Activated CD8-positive, alpha-beta T cell treated with anti-CD3 and anti-CD28 coated beads, Interleukin-2, amount 10 ng/mL, durations not matched to agents 7 days and 5 days (primary cell): Measurements from ENCODE around the gene FBXO48. TPM values are rescaled to one million over a fixed set of nuclear protein-coding genes. Genes with fewer than 3 reads are reported as not detected.
A peak's percentile ranks its signal among the peaks of the same experiment; 100 is the strongest.
"Not testable (repeated sequence)": the region's sequence is repeated elsewhere in the genome, so short reads cannot be mapped to it uniquely, and the experiment has no call there.

Source experiments
- ATAC-seq: fragments of 150-1000 bp; cut with Tn5 transposase; one replicate; pipeline ENCODE4 v1.10.0; 2021; ENCODE audit warnings: moderate library complexity
- CTCF ChIA-PET: fragments of 350-600 bp; sonication (Branson Sonifier 250); formaldehyde crosslinking; loops from one replicate; lab custom pipeline; 2021; ENCODE audit warnings: antibody characterized with exemption; lab: Charles Lee
- POLR2A ChIA-PET: fragments of 350-600 bp; sonication (Branson Sonifier 250); formaldehyde crosslinking; loops from one replicate; lab custom pipeline; 2021; ENCODE audit warnings: antibody characterized with exemption; lab: Charles Lee
- DNase-seq: peaks from one replicate; pipeline ENCODE4 v3.0.0-alpha.2; 2020
- H3K27ac Mint-ChIP-seq: one replicate; pipeline ENCODE4 v1.8.0; 2021; ENCODE audit warnings: mild to moderate bottlenecking, mixed read lengths
- H3K27me3 Mint-ChIP-seq: one replicate; pipeline ENCODE4 v1.8.0; 2021; ENCODE audit warnings: low read depth, mixed read lengths
- H3K36me3 Mint-ChIP-seq: one replicate; pipeline ENCODE4 v1.8.0; 2021; ENCODE audit warnings: low read depth, mixed read lengths
- H3K4me1 Mint-ChIP-seq: one replicate; pipeline ENCODE4 v1.8.0; 2021; ENCODE audit warnings: low read depth, mixed read lengths
- H3K4me3 Mint-ChIP-seq: one replicate; pipeline ENCODE4 v1.8.0; 2021; ENCODE audit warnings: mild to moderate bottlenecking, mixed read lengths
- H3K9me3 Mint-ChIP-seq: one replicate; pipeline ENCODE4 v1.8.0; 2022; ENCODE audit warnings: mixed read lengths; ENCODE audit not compliant: insufficient read depth
- total RNA-seq, 2 experiments: library from RNA; stranded (reverse); gene quantifications; one replicate each; pipeline ENCODE4 v1.2.3, GENCODE V29; 2021

The FBXO48 gene
- total RNA-seq, 2 experiments from 2014 or later: 2.4 to 2.6 TPM

GRCh38 chr2:68453761-68454360 is 13.2 kb downstream of the FBXO48 start:
- no peaks in the 10 kb centered on the region for H3K36me3 Mint-ChIP-seq
- POLR2A ChIA-PET: interaction anchor here (1.0 kb wide), 1 partner anchor 13 kb away, joined by 5 read pairs; the partner anchor contains the start of genes APLF and FBXO48
- CTCF ChIA-PET: interaction anchor here (1.0 to 2.4 kb wide), 6 partner anchors 10 to 471 kb away, joined by 3 to 21 read pairs (median 7); partner anchors contain the start of gene FBXO48
- peaks cover 5% of the 10 kb centered on the region for H3K4me1 Mint-ChIP-seq
- ATAC-seq: peak; percentile 45
- DNase-seq: no peak
- no peaks in the 10 kb centered on the region for H3K27me3 Mint-ChIP-seq
- no peak overlapping the region for H3K27ac Mint-ChIP-seq
- no peak overlapping the region for H3K4me3 Mint-ChIP-seq
- no peaks in the 10 kb centered on the region for H3K9me3 Mint-ChIP-seq

- no peaks in the 10 kb centered on the region for H3K27me3 Mint-ChIP-seq
- no peak for DNase-seq
- no peak for ATAC-seq
- H3K4me1 Mint-ChIP-seq: peaks cover 5% of the 10 kb centered on the region
- no peaks in the 10 kb centered on the region for H3K36me3 Mint-ChIP-seq
- ChIA-PET CTCF (interaction anchor here (1.0 to 2.4 kb wide), 6 partner anchors 9 to 473 kb away, joined by 3 to 21 read pairs (median 7); partner anchors contain the start of gene FBXO48), POLR2A (no interaction called here)
- H3K9me3 Mint-ChIP-seq: no peaks in the 10 kb centered on the region
- no peak overlapping the region for H3K4me3 Mint-ChIP-seq
- no peak overlapping the region for H3K27ac Mint-ChIP-seq
These were observed 14.8 kb downstream of the FBXO48 start for GRCh38 chr2:68452158-68452900.

- ChIA-PET CTCF (no interaction called here), POLR2A (no interaction called here)
- peak; percentile 55 for DNase-seq
- H3K36me3 Mint-ChIP-seq: no peaks in the 10 kb centered on the region
- H3K4me1 Mint-ChIP-seq: peaks cover 5% of the 10 kb centered on the region
- no peaks in the 10 kb centered on the region for H3K9me3 Mint-ChIP-seq
- no peak overlapping the region for H3K4me3 Mint-ChIP-seq
- peaks cover 2% of the 10 kb centered on the region for H3K27me3 Mint-ChIP-seq
- ATAC-seq: peak; percentile 63
- no peak overlapping the region for H3K27ac Mint-ChIP-seq
These were observed 18.1 kb downstream of the FBXO48 start for GRCh38 chr2:68448671-68449653.

DNA sequence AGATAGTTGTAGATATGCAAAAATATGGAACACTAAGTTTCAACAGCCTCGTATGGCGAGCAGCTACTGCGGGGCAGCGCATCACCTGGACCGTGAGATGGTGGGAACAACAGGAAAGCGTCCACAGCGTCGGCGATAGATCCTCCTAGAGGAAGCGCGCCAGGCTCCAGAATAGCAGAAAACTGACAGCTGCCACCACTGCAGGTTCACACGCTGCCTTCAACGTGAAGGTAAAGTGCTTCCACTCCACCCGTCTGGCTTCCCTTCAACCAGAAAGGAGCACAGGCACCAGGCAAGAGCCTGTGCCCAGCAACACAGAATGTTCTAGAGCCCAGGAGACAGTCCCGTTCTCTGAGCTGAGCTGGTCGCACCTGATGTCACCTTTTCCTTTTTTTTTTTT is 20.0 kb downstream of the FBXO48 start:
- no peaks in the 10 kb centered on the region for H3K36me3 Mint-ChIP-seq
- ChIA-PET POLR2A (no interaction called here), CTCF (no interaction called here)
- peaks cover 7% of the 10 kb centered on the region for H3K27me3 Mint-ChIP-seq
- ATAC-seq: no peak
- peaks cover under 1% of the 10 kb centered on the region for H3K4me1 Mint-ChIP-seq
- no peak overlapping the region for H3K27ac Mint-ChIP-seq
- no peaks in the 10 kb centered on the region for H3K9me3 Mint-ChIP-seq
- H3K4me3 Mint-ChIP-seq: no peak overlapping the region
- DNase-seq: no peak

DNA sequence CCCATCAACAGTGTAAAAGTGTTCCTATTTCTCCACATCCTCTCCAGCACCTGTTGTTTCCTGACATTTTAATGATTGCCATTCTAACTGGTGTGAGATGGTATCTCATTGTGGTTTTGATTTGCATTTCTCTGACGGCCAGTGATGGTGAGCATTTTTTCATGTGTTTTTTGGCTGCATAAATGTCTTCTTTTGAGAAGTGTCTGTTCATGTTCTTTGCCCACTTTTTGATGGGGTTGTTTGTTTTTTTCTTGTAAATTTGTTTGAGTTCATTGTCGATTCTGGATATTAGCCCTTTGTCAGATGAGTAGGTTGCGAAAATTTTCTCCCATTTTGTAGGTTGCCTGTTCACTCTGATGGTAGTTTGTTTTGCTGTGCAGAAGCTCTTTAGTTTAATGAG is 20.7 kb downstream of the FBXO48 start:
- H3K4me3 Mint-ChIP-seq, ATAC-seq, DNase-seq, H3K4me1 Mint-ChIP-seq, H3K36me3 Mint-ChIP-seq, H3K9me3 Mint-ChIP-seq, H3K27me3 Mint-ChIP-seq, CTCF ChIA-PET, H3K27ac Mint-ChIP-seq, POLR2A ChIA-PET: not testable (repeated sequence)

DNA sequence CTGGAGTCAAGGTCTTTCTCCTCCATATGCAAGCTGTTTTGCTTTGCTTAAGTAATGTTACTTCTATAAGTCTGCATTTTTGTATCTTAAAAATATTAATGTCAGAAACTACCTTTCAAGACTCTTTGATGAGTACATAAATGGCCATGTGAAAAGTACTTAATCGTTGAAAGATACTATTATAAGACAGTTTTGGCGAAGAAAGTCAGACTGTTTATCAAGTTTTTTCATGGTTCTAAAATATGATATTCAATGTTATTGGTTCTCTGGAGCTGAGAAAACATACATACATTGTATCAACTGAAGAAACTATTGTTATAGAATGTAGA is 25.1 kb downstream of the FBXO48 start:
- Mint-ChIP-seq H3K27me3 (peaks cover 10% of the 10 kb centered on the region), H3K4me3 (no peak overlapping the region), H3K36me3 (no peaks in the 10 kb centered on the region), H3K4me1 (peaks cover 10% of the 10 kb centered on the region), H3K27ac (no peak overlapping the region), H3K9me3 (no peaks in the 10 kb centered on the region)
- CTCF ChIA-PET: interaction anchor here (0.7 to 5.2 kb wide), 41 partner anchors 10 to 466 kb away, joined by 3 to 72 read pairs (median 6); partner anchors contain the start of genes APLF, FBXO48 and PLEK
- DNase-seq (no peak), ATAC-seq (no peak)
- POLR2A ChIA-PET: interaction anchor here (0.8 to 1.1 kb wide), 2 partner anchors 54 to 81 kb away, joined by 3 to 5 read pairs; no protein-coding TSS in a partner anchor

- ATAC-seq (peak; percentile 95), DNase-seq (peak; percentile 91)
- Mint-ChIP-seq H3K36me3 (no peaks in the 10 kb centered on the region), H3K27me3 (peaks cover 10% of the 10 kb centered on the region), H3K9me3 (no peaks in the 10 kb centered on the region), H3K4me1 (peaks cover 10% of the 10 kb centered on the region), H3K4me3 (no peak overlapping the region), H3K27ac (peak overlapping the region; percentile 18)
- CTCF ChIA-PET: interaction anchor here (0.7 to 5.2 kb wide), 49 partner anchors 9 to 466 kb away, joined by 3 to 72 read pairs (median 5); partner anchors contain the start of genes APLF, FBXO48 and PLEK
- POLR2A ChIA-PET: interaction anchor here (0.5 to 1.1 kb wide), 3 partner anchors 53 to 80 kb away, joined by 3 to 6 read pairs (median 5); no protein-coding TSS in a partner anchor
These were observed 25.7 kb downstream of the FBXO48 start for GRCh38 chr2:68441179-68441993.

DNA sequence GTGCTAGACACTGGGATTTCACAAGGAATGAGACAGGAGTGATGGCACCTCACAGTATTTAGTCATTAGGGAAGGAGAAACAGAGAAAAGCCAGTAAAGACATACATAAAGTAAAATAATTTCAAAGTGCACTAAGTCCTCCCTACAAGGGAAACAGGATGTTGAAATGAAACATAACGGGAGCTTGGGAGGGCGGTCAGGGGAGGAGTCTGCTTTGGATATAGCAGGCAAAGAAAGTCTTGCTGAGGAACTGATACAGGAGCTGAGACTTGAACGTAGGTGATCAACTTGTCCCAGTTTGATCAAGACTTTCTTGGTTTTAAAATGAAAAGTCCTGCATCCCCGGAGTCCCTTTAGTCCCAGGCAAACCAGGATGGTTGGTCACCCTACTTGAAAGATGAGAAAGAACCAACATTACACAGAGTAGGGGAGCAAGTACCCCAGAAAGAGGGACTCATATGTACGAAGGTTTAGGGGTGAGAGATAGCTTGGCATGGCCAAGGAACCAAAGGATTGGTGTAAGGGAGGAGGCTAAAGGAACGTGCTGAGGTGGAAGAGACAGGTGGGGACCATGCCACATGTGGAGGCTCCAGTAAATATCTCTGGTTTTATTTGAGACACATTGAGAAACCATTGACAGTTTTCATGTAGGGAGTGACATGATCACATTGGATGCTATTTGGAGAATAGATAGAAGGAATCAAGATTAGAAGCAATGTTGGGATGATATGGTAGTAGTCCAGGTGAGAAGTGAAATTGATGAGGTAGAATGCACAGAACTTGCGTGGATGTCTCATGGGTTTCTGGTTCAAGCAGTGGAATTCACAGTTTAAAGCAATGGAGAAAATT is 28.4 kb downstream of the FBXO48 start:
- no peak overlapping the region for H3K4me3 Mint-ChIP-seq
- DNase-seq: no peak
- H3K4me1 Mint-ChIP-seq: peaks cover 10% of the 10 kb centered on the region
- ATAC-seq: no peak
- H3K36me3 Mint-ChIP-seq: no peaks in the 10 kb centered on the region
- POLR2A ChIA-PET: no interaction called here
- CTCF ChIA-PET: interaction anchor here (1.3 to 5.2 kb wide), 2 partner anchors 25 to 77 kb away, joined by 3 to 72 read pairs; no protein-coding TSS in a partner anchor
- no peaks in the 10 kb centered on the region for H3K9me3 Mint-ChIP-seq
- H3K27me3 Mint-ChIP-seq: peaks cover 8% of the 10 kb centered on the region
- H3K27ac Mint-ChIP-seq: no peak overlapping the region

- Mint-ChIP-seq H3K4me1 (peaks cover 5% of the 10 kb centered on the region), H3K27ac (no peak overlapping the region), H3K9me3 (no peaks in the 10 kb centered on the region), H3K4me3 (no peak overlapping the region), H3K27me3 (peaks cover 5% of the 10 kb centered on the region), H3K36me3 (no peaks in the 10 kb centered on the region)
- DNase-seq: no peak
- CTCF ChIA-PET: interaction anchor here (0.7 to 1.5 kb wide), 4 partner anchors 9 to 200 kb away, joined by 3 to 6 read pairs (median 3); no protein-coding TSS in a partner anchor
- POLR2A ChIA-PET: no interaction called here
- no peak for ATAC-seq
These were observed 30.8 kb downstream of the FBXO48 start for GRCh38 chr2:68436270-68436669.

GRCh38 chr2:68435615-68436014 is 31.5 kb downstream of the FBXO48 start:
- Mint-ChIP-seq H3K27ac (no peak overlapping the region), H3K27me3 (peaks cover 5% of the 10 kb centered on the region), H3K36me3 (no peaks in the 10 kb centered on the region), H3K4me1 (peaks cover under 1% of the 10 kb centered on the region), H3K4me3 (no peak overlapping the region), H3K9me3 (no peaks in the 10 kb centered on the region)
- ATAC-seq (no peak), DNase-seq (no peak)
- POLR2A ChIA-PET: no interaction called here
- CTCF ChIA-PET: interaction anchor here (0.8 to 1.3 kb wide), 2 partner anchors 74 to 199 kb away, joined by 3 to 6 read pairs; no protein-coding TSS in a partner anchor
